Measurements from ENCODE around the gene FOXP2.

FOXP2 gene

DNA sequence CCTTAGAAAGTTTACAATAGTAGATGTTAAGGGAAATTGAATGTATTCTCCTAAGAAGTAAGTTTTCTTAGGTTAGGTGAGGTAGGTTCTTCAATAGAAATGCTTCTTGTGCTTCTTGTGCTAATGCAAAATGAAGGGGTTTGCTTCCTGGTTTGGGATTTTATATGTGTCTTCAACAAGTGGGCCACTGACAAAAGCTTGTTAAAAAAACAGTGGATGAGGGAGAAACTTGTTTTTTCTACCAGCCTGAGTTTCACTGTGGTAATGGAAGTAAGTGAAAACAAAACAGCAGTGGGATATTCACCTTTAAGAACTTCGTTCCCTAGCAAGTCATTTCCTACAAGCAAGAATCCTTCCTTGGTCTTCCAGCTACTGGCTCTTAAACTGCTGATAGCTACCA, 107.5 kb downstream of the FOXP2 start:
- Histone ChIP-seq H3K4me3 (replicated peaks; ENCODE audit: low read depth, low read length) (no peak overlapping the region), H3K36me3 (ENCODE audit: control insufficient read depth, insufficient read depth, low read length) (no peaks in the 10 kb centered on the region), H3K27me3 (replicated peaks; ENCODE audit: control insufficient read depth, insufficient read depth, low read length) (no peaks in the 10 kb centered on the region)
- DNase-seq (ENCODE audit: extremely low read depth, insufficient read length): no peak
- TF ChIP-seq, protein P1, sequence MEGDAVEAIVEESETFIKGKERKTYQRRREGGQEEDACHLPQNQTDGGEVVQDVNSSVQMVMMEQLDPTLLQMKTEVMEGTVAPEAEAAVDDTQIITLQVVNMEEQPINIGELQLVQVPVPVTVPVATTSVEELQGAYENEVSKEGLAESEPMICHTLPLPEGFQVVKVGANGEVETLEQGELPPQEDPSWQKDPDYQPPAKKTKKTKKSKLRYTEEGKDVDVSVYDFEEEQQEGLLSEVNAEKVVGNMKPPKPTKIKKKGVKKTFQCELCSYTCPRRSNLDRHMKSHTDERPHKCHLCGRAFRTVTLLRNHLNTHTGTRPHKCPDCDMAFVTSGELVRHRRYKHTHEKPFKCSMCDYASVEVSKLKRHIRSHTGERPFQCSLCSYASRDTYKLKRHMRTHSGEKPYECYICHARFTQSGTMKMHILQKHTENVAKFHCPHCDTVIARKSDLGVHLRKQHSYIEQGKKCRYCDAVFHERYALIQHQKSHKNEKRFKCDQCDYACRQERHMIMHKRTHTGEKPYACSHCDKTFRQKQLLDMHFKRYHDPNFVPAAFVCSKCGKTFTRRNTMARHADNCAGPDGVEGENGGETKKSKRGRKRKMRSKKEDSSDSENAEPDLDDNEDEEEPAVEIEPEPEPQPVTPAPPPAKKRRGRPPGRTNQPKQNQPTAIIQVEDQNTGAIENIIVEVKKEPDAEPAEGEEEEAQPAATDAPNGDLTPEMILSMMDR (IDR thresholded peaks at IDR 0.05; ENCODE audit: insufficient read depth, low read length, poor library complexity, severe bottlenecking): no peak

DNA sequence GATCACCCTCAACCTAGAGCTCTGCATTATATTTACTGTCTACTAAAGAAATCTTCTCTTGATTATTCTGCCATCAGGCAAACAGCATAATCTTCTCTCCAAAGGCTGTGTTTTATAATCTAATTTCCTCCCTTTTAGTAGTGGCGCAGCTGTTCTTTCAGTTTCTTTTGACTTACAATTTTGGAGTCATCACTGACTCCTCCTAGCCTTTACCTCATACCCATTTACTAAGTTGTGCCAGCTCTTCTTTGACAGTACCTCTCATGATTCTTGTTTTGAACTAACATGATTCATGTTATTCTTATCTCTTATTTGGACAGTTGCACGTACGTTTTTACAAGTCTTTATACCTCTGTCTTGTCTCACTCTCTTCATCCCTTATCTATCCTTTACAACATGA, 113.0 kb downstream of the FOXP2 start:
- TF ChIP-seq, protein P1 (IDR thresholded peaks at IDR 0.05; ENCODE audit: insufficient read depth, low read length, poor library complexity, severe bottlenecking): no peak
- Histone ChIP-seq H3K4me3 (replicated peaks; ENCODE audit: low read depth, low read length) (no peak overlapping the region), H3K36me3 (ENCODE audit: control insufficient read depth, insufficient read depth, low read length) (no peaks in the 10 kb centered on the region), H3K27me3 (replicated peaks; ENCODE audit: control insufficient read depth, insufficient read depth, low read length) (no peaks in the 10 kb centered on the region)
- no peak for DNase-seq (ENCODE audit: extremely low read depth, insufficient read length)

DNA sequence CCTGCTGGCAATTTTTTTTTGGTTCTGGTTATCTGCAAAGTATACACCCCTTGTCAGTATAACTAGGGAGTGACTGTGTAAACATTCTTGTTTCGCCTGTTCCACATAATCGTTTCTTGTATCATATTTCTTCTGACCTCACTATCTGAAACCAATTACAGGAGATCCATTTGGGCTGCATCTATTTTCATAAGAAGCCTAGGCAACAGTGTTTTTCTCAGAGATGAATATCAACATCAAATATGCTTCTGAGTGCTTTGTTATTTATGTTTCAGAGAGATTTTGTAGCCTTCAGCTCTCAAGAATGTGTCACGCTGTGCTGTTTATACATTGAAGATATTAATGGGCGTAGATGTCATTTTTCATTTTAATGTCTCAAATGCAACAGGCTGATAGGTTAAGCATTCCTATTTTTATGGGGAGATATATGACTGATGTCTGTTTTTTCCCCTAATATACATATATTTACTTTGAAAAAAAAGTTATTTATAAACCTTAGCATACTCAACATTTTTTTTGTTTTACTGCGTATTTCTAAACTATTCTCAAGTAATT, 115.5 kb downstream of the FOXP2 start:
- TF ChIP-seq, protein P1 (IDR thresholded peaks at IDR 0.05; ENCODE audit: insufficient read depth, low read length, poor library complexity, severe bottlenecking): no peak
- H3K36me3 ChIP-seq (ENCODE audit: control insufficient read depth, insufficient read depth, low read length): no peaks in the 10 kb centered on the region
- no peak for DNase-seq (ENCODE audit: extremely low read depth, insufficient read length)
- no peaks in the 10 kb centered on the region for H3K27me3 ChIP-seq (replicated peaks; ENCODE audit: control insufficient read depth, insufficient read depth, low read length)
- no peak overlapping the region for H3K4me3 ChIP-seq (replicated peaks; ENCODE audit: low read depth, low read length)

DNA sequence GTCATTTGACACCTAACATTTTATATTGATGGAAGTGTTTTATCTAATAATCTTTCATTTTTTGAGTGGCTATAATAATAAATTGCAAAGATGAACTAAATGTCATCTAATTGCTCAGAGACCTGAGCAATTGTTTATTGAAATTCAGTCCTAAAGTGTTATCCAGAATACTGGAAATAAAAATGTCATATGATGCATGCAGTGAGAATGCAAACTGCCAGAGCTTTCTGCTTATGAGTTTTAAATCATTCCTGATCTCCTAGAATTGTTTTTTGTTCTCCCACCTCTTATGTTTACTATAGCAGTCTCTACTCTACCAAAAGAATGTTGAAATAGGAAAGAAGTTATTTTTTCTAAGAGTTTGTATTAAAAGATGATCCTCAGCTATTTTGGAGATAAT, 116.7 kb downstream of the FOXP2 start:
- TF ChIP-seq, protein P1 (IDR thresholded peaks at IDR 0.05; ENCODE audit: insufficient read depth, low read length, poor library complexity, severe bottlenecking): no peak
- Histone ChIP-seq H3K36me3 (ENCODE audit: control insufficient read depth, insufficient read depth, low read length) (no peaks in the 10 kb centered on the region), H3K27me3 (replicated peaks; ENCODE audit: control insufficient read depth, insufficient read depth, low read length) (no peaks in the 10 kb centered on the region), H3K4me3 (replicated peaks; ENCODE audit: low read depth, low read length) (no peak overlapping the region)
- DNase-seq (ENCODE audit: extremely low read depth, insufficient read length): no peak

DNA sequence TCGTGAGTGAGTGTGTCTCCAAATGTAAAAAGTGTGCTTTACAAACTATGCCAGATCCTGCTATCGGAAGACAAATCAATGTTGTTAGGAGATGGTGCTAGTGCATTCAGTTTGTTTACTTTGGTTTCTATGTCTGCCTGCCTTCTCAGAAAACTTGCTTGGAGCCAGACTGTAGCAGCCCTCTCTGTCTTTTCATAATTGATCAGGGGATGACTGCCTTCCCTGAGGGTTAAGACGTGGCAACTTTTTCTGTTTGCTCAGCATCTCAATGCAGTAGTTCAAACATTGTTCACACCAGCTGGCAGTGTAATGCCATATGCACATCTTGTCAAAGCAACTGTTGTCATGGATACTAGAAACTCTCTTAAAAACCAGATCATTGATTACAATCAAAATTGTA, 118.5 kb downstream of the FOXP2 start:
- TF ChIP-seq, protein P1 (IDR thresholded peaks at IDR 0.05; ENCODE audit: insufficient read depth, low read length, poor library complexity, severe bottlenecking): no peak

DNA sequence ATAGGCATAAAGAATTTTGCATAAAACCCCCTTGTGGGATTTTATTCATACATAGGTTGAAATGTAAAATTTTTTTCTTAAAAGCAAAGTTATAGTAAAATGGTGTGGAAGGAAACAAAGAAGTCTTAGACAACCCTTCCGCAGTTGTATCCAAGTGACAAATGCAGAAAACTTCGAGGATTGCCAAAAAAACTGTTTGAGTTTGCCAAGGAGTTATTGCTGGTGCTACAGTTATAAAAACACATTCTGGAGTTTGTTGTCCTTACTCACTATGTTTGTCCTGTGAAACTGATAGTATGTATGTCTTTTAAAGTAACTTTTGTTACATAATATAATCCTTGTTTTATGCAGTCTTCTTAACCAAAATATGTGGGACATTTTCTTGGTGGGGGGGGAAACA, 120.3 kb downstream of the FOXP2 start:
- Histone ChIP-seq H3K4me3 (replicated peaks; ENCODE audit: low read depth, low read length) (no peak overlapping the region), H3K36me3 (ENCODE audit: control insufficient read depth, insufficient read depth, low read length) (no peaks in the 10 kb centered on the region), H3K27me3 (replicated peaks; ENCODE audit: control insufficient read depth, insufficient read depth, low read length) (no peaks in the 10 kb centered on the region)
- TF ChIP-seq, protein P1 (IDR thresholded peaks at IDR 0.05; ENCODE audit: insufficient read depth, low read length, poor library complexity, severe bottlenecking): no peak
- no peak for DNase-seq (ENCODE audit: extremely low read depth, insufficient read length)

More for the DNA sequence above, 118.5 kb downstream of the FOXP2 start:
- Histone ChIP-seq H3K4me3 (replicated peaks; ENCODE audit: low read depth, low read length) (no peak overlapping the region), H3K36me3 (ENCODE audit: control insufficient read depth, insufficient read depth, low read length) (no peaks in the 10 kb centered on the region), H3K27me3 (replicated peaks; ENCODE audit: control insufficient read depth, insufficient read depth, low read length) (no peaks in the 10 kb centered on the region)
- no peak for DNase-seq (ENCODE audit: extremely low read depth, insufficient read length)

All from GM06990 (cell line).